NT2/D1 (cell line): Measurements from ENCODE around the gene SLC34A3.
A peak's percentile ranks its signal among the peaks of the same experiment; 100 is the strongest.

Experiments used
- DNase-seq: peaks from one replicate; pipeline ENCODE4 v3.0.0-alpha.2; 2011; ENCODE audit warnings: low read depth, low spot score
- H3K27me3 ChIP-seq: 2 replicates; pipeline ENCODE4 v1.6.0; 2011; ENCODE audit warnings: mild to moderate bottlenecking; ENCODE audit not compliant: insufficient read length, insufficient read depth
- H3K36me3 ChIP-seq: 2 replicates; pipeline ENCODE4 v1.6.1; 2011; ENCODE audit warnings: mild to moderate bottlenecking, low read length, mixed read lengths; ENCODE audit not compliant: insufficient read depth, insufficient read length
- H3K4me1 ChIP-seq: 2 replicates; pipeline ENCODE4 v1.5.1; 2011; ENCODE audit not compliant: insufficient read depth, insufficient read length
- H3K4me3 ChIP-seq: 2 replicates; pipeline ENCODE4 v1.5.1; 2011; ENCODE audit warnings: low read depth; ENCODE audit not compliant: insufficient read length
- H3K9ac ChIP-seq: 2 replicates; pipeline ENCODE4 v1.6.0; 2011; ENCODE audit warnings: low read depth; ENCODE audit not compliant: insufficient read length
- H3K9me3 ChIP-seq: 2 replicates; pipeline ENCODE4 v1.5.1; 2011; ENCODE audit warnings: mild to moderate bottlenecking, low read length; ENCODE audit not compliant: insufficient read depth
- SUZ12 ChIP-seq: IDR thresholded peaks from 2 replicates; pipeline ENCODE4 v1.6.1; 2011; ENCODE audit not compliant: insufficient read length, insufficient read depth; ENCODE audit errors: extremely low read depth
- YY1 ChIP-seq: IDR thresholded peaks from 2 replicates; pipeline ENCODE4 v1.6.1; 2011; ENCODE audit not compliant: insufficient read length, insufficient read depth
- ZNF274 ChIP-seq: IDR thresholded peaks from 2 replicates; pipeline ENCODE4 v1.6.1; 2011; ENCODE audit warnings: mild to moderate bottlenecking, low read depth, low read length

Gene SLC34A3

DNA sequence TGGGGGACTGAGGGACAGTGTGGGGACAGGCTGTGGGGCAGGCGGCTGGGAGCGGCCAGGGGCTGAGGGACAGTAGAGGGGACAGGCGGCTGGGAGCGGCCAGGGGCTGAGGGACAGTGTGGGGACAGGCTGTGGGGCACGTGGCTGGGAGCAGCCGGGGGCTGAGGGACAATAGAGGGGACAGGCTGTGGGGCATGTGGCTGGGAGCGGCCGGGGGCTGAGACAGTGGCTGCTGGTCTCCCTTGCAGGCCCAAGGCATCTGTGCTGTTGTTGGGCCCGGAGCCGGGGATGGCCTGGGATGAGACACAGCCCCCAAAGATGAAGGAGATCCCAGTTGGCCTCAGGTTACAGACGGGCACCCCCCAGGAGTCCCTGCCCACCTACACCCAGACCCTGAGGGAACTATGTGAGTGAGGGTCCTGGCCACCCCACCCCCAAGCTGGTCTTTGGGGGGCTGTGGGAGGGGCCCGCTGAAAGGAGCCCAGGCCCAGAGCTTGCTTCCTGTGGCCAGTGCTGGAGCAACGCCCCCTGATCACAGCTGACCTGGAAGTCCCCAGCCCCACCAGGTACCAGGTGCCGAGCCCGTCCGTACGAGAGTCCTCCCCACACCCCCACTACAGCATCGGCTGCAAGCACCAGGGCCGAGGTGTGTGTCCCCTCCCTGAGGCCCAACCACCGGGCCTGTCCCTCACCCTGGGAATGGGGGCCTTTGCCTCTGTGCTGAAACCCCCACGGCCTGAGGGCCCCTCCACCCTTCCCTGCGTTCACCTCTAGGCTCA, 21.0 kb downstream of the SLC34A3 start:
- no peaks in the 10 kb centered on the region for H3K27me3 ChIP-seq
- H3K9ac ChIP-seq, result peak overlapping the region; percentile 57
- H3K36me3 ChIP-seq, result peaks cover 9% of the 10 kb centered on the region
- no peaks in the 10 kb centered on the region for H3K9me3 ChIP-seq
- no peak overlapping the region for H3K4me3 ChIP-seq
- DNase-seq, result no peak
- TF ChIP-seq YY1, result no peak
- TF ChIP-seq SUZ12, result no peak
- peaks cover 42% of the 10 kb centered on the region for H3K4me1 ChIP-seq

DNA sequence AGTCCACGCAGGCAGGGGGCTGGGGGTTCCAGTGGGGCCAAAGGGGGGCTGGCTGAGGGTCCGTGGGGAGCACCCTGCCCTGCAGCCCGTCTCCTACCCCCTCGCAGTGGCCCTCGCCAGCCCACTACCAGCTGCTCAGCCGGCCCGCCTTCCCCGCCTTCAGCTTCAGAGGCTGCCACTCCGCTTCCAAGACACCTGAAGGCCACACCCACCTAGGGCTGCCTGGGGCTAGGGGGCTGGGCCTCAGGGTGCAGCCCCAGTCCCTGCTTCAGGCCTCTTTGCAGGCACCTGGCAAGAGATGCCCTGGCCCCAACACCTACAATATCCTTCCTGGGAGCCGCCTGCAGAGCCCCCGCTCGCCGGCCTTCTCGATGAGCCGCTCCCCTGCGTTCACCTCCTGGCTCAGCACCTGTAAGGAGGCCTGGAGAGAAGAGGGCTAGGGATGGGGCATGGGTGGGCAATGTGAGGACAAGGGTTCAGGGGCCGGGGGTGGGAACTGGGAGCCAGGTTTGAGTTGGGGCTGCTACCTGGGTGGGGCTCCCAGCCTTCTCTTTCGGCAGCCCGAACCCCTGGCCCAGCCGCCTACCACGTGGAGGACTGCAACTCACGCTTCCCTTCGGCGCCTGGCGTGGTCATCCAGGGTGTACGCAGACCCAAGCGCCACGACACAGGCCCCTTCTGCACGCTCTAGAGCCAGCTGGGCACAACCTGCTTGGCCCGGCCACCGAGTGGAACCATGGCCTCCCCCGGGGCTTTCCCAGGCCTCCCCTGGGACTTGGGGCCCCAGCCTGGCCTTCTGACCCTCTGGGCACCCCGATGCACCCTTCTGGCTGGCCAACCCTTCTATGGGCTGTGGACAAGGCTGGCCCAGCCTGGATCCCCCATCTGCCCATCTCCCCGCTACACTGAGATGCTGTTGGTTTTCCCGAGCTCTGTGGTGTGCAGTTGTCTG, 22.1 kb downstream of the SLC34A3 start:
- no peak overlapping the region for H3K4me3 ChIP-seq
- TF ChIP-seq SUZ12 (no peak), ZNF274 (no peak), YY1 (no peak)
- peaks cover 32% of the 10 kb centered on the region for H3K4me1 ChIP-seq
- no peaks in the 10 kb centered on the region for H3K27me3 ChIP-seq
- H3K9me3 ChIP-seq, result no peaks in the 10 kb centered on the region
- no peak for DNase-seq
- H3K9ac ChIP-seq, result peak overlapping the region; percentile 57
- peaks cover 18% of the 10 kb centered on the region for H3K36me3 ChIP-seq

DNA sequence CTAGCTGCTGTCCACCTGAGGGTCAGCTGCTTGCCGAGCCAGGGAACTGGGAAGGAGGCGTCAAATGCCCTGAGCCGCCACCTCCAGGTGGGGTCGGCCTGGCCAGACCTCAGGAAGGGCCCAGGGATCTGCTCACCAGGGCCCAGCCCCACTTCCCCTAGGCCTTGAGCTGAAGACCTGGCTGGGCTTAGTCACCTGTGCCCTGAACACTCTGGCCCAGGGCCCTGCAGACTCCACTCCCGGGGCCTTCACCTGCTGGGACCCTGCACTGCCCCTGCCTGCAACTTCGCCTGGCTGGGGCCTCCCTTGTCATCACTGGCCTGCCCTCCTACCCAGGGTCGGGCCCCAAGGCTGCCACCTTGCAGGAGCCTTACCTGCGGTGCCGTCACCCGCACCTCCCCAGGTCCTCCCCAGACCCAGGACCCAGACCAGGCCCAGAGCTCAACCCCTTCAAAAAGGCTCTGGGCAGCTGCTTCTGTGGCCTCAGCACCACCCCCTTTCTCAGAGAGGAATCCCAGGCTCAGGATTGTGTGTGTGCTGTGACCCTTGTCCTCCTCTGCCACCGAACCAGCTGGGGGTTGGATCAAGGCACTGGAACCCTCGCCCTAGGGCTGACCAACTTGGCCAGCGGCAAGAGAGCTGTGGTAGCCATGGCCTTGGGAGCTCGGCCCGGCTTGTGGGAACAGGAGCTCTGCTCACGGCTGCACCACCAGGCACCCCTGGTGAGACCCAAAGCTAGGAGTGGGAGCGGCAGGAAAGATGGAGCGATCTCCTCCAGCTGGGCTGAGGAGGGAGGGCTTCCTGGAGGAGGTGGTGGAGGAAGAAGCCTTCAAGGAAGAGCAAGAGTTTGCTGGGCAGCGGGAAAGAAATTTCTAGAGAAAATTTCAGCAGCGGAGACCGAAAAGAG, 23.3 kb downstream of the SLC34A3 start:
- TF ChIP-seq YY1, result no peak
- no peak for TF ChIP-seq SUZ12
- TF ChIP-seq ZNF274, result no peak
- Histone ChIP-seq H3K4me1 (peaks cover 31% of the 10 kb centered on the region), H3K9me3 (no peaks in the 10 kb centered on the region), H3K27me3 (no peaks in the 10 kb centered on the region), H3K4me3 (peak overlapping the region; percentile 98), H3K36me3 (peaks cover 29% of the 10 kb centered on the region), H3K9ac (peak overlapping the region; percentile 99)
- DNase-seq, result no peak

DNA sequence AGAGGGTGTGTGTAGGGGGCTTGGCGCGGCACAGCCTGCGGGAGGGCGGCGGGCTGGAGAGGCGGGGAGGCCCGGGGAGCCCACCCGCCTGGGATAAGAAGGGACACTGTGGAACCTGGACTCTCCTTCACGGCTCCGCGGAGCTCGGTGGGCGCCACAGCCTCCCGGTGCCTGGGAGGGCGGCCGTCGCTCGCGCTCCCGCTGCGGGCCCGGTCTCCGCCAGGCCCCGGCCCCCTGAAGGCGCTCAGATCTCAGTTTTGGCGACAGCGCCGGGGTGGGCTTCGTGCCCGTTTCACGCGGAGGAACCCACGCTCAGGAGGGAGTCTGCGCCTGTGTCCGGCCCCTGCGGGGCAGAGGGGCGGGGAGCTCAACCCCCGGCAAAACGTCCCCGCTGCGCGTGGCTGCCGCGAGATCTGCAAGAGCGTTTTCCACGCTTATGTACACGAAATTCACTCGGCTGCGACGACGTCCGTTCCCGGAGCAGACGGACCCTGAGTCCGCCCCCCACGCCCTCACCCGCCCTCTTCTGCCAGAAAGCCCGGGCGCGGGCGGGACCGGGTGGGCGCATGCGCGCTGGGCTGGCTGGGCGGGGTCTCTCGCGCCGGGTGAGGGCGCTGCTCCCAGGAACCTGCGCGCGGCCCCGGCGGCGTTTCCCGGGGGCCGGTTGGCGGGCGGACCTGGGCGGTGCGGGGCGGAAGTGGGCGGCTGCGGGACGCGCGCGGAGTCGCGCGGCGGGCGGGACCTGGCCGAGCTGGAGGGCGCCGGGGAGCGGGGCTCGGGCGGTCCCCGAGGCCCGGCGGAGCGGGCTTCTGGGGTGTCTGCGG, 24.1 kb downstream of the SLC34A3 start, which contains the start of gene NELFB:
Gene NELFB (plus strand): TSS at position 704 of the 824 bp plus-strand sequence.
- Histone ChIP-seq H3K36me3 (peaks cover 34% of the 10 kb centered on the region), H3K9ac (peak within 1 kb of the TSS; percentile 99), H3K4me1 (peaks cover 31% of the 10 kb centered on the region), H3K4me3 (peak within 1 kb of the TSS; percentile 98), H3K27me3 (no peaks in the 10 kb centered on the region), H3K9me3 (no peaks in the 10 kb centered on the region)
- TF ChIP-seq ZNF274 (no peak), YY1 (no peak), SUZ12 (no peak)
- peak; percentile 67 for DNase-seq

DNA sequence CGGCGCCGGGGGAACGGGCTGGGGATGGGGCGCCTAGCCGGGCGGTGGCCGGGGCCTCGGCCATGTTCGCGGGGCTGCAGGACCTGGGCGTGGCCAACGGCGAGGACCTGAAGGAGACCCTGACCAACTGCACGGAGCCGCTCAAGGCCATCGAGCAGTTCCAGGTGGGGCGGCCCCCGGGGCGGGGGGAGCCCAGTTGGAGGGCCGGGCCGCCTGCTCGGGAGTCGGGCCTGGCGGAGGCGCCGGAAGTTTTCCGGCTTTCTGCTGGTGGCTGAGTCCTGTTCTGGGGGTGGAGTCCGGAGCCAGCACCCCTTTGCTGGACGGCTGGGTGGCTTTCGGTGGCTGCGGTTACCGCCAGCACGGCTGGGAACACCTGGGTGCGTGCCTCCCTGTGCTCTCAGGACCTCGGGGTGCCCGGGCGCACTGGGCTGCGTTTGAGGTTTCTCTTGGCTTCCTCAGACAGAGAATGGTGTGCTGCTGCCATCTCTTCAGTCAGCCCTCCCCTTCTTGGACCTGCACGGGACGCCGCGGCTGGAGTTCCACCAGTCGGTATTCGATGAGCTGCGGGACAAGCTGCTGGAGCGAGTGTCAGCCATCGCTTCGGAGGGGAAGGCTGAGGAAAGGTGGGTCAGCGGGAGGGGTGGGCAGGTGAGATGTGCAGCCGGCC, 24.9 kb downstream of the SLC34A3 start:
- H3K27me3 ChIP-seq, result no peaks in the 10 kb centered on the region
- H3K9ac ChIP-seq, result peak overlapping the region; percentile 99
- DNase-seq, result no peak
- no peaks in the 10 kb centered on the region for H3K9me3 ChIP-seq
- no peak for TF ChIP-seq SUZ12
- no peak for TF ChIP-seq ZNF274
- TF ChIP-seq YY1, result no peak
- H3K4me1 ChIP-seq, result peaks cover 28% of the 10 kb centered on the region
- peaks cover 34% of the 10 kb centered on the region for H3K36me3 ChIP-seq
- H3K4me3 ChIP-seq, result peak overlapping the region; percentile 98

DNA sequence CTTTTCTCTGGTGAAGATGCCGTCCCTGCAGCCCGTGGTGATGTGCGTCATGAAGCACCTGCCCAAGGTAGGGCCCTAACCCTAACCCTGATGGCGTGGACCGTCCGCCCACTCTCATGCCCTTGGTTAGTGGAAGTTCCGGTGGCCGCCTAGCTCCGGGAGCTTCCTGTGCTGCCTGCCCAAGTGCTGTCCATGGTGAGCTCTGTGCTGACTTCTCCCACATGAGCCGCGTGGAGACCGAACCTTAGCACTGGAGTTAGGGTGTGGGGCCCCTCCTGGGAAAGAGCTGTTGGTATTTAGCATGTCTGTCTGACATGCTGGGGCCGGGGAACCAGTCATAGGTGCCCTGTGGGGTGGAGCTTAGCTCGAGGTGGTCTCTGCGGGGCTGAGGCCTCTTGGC, 25.7 kb downstream of the SLC34A3 start:
- Histone ChIP-seq H3K9me3 (no peaks in the 10 kb centered on the region), H3K4me3 (peak overlapping the region; percentile 98), H3K9ac (peak overlapping the region; percentile 99), H3K4me1 (peaks cover 25% of the 10 kb centered on the region), H3K27me3 (no peaks in the 10 kb centered on the region), H3K36me3 (peaks cover 34% of the 10 kb centered on the region)
- no peak for TF ChIP-seq ZNF274
- TF ChIP-seq SUZ12, result no peak
- no peak for TF ChIP-seq YY1
- DNase-seq, result no peak
